SIG-M5 (cell line): ENCODE data around the gene GTPBP4.
"Not testable (repeated sequence)": the region's sequence is repeated elsewhere in the genome, so short reads cannot be mapped to it uniquely, and the experiment has no call there.

ENCODE experiments used
- DNase-seq: peaks from one replicate; lab custom pipeline; 2025; lab: John Stamatoyannopoulos, UW

The GTPBP4 gene

DNA sequence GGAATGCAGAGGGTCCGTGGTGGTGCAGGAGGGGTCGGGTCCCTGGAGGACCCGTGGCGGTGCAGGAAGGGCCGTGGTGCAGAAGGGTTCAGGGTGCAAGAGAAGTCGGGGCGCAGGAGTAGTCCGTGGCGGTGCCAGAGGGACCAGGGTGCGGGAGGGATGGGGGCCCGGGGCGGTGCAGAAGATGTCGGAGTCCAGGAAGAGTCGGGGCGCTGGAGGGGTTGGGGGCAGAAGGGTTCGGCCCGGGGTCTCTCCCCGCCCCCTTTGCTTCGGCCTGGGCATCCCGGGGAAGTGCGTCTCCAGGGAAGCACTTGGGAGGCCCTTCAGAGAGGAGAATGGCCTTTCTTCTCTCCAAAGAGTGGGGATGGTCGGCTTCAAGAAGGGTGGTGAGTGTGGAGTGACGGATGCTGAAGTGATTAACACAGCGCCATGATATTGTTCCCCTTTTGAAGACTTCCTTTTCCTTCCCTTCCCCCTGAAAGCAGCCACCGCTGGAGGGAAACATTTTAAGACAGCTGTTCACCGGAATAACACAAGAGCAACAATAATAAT is 68.9 kb downstream of the GTPBP4 start:
- no peak for DNase-seq

DNA sequence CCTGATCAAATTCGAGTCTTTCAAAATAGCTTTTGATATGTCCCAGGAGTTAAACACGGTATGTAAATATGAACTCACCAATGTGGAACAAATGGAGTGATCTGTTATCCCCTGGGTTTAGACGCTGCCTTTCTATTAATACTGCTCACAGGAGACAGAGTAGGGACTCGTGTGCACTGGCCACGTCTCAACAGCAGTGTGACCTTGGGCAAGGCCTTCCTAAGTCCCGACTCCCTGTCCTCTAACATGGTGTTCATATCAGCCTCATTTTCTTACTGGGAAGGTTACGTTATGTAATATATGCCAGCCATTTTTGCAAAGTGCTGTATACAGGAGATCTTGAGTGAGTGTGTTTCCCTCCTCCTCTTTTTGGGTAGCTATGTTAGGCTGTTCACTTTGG is 69.8 kb downstream of the GTPBP4 start:
- no peak for DNase-seq

DNA sequence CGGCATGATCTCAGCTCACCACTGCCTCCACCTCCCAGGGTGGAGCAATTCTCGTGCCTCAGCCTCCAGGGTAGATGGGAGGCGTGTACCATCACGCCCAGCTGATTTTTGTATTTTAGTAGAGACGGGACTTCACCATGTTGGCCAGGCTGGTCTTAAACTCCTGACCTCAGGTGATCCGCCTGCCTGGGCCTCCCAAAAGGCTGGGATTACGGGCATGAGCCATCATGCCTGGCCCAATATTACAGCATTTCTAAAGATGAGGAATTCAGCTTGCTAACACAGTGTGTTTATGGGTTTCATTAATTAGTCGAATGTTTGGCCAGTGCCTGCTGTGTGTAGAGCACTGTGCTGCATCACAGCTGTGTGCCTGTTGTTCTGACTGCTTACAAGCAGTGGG is 71.7 kb downstream of the GTPBP4 start:
- no peak for DNase-seq

DNA sequence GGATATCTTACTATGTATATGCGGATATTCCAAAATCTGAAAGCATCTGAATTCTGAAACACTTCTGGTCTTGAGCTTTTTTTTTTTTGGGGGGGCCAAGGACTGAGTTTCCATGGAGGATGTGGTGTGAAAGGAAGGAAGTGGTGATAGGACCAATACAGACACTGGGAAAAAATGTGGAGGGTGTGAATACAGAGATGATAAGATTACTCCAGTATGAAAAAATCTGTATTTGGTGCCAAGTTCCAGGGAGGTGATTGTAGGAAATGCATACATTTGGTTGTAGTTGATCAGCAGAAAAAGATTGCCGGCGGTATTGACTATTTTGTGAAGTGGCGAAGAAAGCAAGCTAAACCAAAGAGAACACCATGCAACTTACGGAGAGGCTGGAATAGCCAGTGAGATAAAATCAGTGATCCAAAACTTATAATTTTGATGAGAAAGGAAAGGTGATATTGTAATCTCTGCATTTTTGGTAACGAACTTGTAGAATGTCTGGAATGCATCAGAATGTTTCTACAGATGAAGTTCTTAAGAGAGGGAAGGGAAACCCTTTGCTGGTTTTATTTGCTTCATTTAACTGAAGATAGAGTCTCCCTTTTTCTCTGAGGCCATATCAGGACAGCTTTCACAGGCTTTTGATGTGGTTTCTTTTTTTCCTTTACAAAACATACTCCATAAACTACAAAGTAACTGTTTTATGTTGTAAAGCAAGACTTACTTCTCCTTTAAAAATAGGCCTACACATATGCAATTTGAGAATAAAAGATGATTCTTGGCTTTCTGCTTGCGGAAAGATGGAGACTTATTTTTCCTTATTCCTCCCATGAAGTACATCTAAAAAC is 73.9 kb downstream of the GTPBP4 start:
- no peak for DNase-seq

DNA sequence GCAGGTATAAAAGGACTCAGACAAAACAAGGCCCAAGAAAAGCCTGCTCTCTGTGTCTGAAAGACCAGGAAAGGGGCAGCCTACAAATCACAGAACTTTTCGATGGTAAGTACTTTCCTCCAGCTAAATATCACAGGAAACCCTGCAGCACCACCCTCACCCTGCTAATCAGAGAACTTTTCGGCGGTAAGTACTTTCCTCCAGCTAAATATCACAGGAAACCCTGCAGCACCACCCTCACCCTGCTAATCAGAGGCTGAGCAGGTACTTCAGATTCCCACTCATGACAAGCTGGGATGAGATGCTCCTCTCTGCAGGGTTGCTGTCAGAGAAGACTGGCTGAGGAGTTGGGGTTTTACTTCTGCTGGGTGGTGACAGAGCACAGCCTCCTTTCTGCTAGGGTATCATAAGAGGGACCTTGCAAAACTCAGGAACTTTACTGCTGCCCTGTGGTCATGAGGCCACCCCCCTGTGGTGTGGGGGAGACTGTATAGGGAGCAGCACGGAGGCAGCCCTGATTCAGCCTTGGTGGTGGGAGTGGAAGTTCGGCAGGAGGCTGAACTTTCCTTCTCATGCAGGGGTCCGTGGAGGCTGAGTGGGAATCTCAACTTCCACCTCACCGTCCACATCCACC is 75.1 kb downstream of the GTPBP4 start:
- no peak for DNase-seq

DNA sequence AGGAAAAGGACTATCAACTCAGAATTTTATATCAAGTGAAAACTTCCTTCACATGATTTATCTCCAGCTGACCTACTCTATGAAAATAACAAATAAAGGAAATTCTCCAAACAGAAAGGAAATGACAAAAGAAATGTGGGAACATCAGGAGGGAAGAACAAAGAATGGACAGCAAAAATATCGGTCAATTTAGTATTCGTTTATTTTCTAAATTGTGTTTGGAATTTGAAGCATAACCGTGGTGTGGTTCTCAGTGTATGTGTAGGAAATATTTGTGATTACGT is 76.7 kb downstream of the GTPBP4 start:
- no peak for DNase-seq

DNA sequence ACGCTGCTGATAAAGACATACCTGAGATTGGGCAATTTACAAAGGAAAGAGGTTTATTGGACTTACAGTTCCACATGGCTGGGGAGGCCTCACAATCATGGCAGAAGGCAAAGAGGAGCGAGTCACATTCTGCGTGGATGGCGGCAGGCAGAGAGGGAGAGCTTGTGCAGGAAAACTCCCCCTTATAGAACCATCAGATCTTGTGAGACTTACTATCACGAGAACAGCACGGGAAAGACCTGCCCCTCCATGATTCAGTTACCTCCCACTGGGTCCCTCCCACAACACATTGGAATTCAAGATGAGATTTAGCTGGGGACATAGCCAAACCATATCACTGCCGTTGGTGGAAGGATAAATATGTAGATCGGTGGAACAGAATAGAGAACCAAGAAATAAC is 78.5 kb downstream of the GTPBP4 start:
- not testable (repeated sequence) for DNase-seq

DNA sequence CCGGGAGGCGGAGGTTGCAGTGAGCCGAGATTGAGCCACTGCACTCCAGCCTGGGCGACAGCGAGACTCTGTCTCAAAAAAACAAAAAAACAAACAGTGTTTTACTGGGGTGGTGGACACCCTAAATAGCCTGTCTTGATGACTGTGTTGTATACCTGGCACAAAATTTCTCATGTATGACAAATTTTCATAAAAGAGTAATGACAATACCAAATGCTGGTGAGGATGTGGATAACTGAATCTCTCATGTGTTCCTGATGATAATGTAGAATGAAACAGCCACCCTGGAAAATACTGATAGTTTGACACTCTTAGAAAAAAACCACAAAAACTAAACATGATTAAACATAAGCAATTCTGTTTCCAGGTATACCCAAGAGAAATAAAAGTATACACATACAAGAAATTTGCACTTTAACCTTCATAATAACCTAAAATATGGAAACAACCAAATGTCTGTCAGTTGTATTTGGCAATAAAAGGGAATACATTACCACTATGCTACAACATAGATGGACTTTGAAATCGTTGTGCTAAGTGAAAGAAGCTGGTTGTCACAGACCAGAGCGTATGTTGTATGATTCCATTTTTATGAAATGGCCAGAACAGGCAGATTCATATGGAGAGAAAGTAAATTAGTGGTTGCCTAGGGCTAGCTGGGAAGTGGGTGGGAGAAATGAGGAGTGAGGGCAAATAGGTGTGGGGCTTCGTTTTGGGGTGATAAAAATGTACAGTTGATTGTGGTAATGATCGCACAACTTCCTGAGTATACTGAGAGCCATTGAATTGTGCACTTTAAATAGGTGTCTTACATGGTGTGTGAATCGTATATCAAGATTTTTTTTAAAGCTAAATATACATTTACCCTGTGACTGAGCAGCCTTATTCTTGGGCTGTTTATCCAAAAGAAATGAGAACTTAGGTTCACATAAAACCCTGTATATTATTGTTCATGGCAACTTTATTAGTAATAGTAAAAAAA is 80.4 kb downstream of the GTPBP4 start:
- no peak for DNase-seq
